GM12891 (cell line): Measurements from ENCODE around the gene RDM1.

ENCODE experiments used
- POLR2A ChIP-seq: IDR thresholded peaks from 2 replicates; pipeline ENCODE4 v1.6.1; 2011; ENCODE audit warnings: low read depth, low read length, control low read depth
- POLR2AphosphoS5 ChIP-seq: IDR thresholded peaks from 2 replicates; pipeline ENCODE4 v1.6.1; 2011; ENCODE audit warnings: low read depth, low read length, control low read depth
- SPI1 ChIP-seq: IDR thresholded peaks from 2 replicates; pipeline ENCODE4 v1.6.1; 2011; ENCODE audit warnings: low read depth, low read length, control low read depth

DNA sequence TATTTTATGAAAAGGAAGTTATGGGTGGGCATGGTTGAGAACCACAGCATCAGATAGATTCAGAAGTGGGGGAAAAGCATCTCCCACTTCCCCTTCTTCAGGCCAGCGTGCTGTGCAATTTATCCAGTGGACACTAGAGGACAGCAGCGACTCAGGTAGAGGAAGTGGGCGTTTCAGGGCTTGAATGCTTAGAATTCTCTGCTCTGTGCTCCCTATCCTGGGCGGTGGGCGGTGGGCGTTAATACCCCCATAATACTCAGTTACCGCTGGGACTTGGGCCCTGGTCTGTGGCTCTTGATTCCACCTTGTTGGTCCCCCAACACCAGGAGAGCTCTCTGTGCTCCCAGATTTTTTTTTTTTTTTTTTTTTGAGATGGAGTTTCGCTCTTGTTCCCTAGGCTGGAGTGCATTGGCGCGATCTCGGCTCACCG lies 16.6 kb upstream of the RDM1 start:
- TF ChIP-seq POLR2AphosphoS5 (no peak), POLR2A (no peak), SPI1 (peak; percentile 96)
